Muscle layer of duodenum (tissue), 2 donors: ENCODE data around the gene MRPS26.

Experiments used
- H3K27ac ChIP-seq: one replicate; pipeline ENCODE4 v1.7.0; 2013; ENCODE audit warnings: mild to moderate bottlenecking, low read length
- H3K27me3 ChIP-seq: one replicate; pipeline ENCODE4 v1.7.0; 2013; ENCODE audit warnings: low read depth, mild to moderate bottlenecking, control low read depth, low read length
- H3K36me3 ChIP-seq, 2 donors: one replicate each; pipeline ENCODE4 v1.7.0; 2013; ENCODE audit warnings: low read length in 2 of 2, control low read depth in 1 of 2, mild to moderate bottlenecking in 1 of 2; ENCODE audit not compliant: insufficient read depth in 2 of 2, control insufficient read depth in 1 of 2
- H3K4me1 ChIP-seq, 2 donors: one replicate each; pipeline ENCODE4 v1.7.0; 2013; ENCODE audit warnings: low read length in 2 of 2, mild to moderate bottlenecking in 2 of 2, control low read depth in 1 of 2, moderate library complexity in 1 of 2; ENCODE audit not compliant: insufficient read depth in 2 of 2, control insufficient read depth in 1 of 2
- H3K4me3 ChIP-seq, 2 donors: one replicate each; pipeline ENCODE4 v1.7.0; 2013; ENCODE audit warnings: low read length in 2 of 2, low read depth in 1 of 2, mild to moderate bottlenecking in 1 of 2
- H3K9me3 ChIP-seq, 2 donors: one replicate each; pipeline ENCODE4 v1.7.0; 2013; ENCODE audit warnings: low read length in 2 of 2, control low read depth in 1 of 2, mild to moderate bottlenecking in 1 of 2; ENCODE audit not compliant: control insufficient read depth in 1 of 2
- donor health status: healthy.

Gene MRPS26

DNA sequence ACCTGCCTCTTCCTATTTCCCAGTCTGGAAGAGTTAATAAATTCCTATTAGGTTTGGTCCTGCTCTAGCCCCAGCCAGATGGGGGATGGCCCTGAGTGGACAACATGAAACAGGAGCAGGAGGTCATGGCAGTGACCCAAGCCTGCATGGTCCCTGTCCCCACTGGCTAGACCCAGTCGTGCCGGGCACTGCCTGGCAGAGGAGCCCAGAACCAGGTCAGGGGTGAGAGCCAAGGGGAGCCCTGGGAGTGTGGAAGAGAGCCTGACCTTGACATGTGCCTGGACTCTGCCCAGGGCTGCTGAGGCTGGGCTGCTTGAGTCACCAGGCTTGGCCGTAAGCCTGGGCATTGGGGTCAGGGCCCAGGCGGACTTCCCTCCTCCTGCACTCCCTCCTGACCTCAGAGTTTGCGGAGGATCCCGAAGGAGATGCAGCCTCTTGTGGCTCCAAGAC is 35.1 kb downstream of the MRPS26 start:
- no peaks in the 10 kb centered on the region for H3K36me3 ChIP-seq
- peaks cover 0 to 5% of the 10 kb centered on the region in 2 donors for H3K4me1 ChIP-seq
- H3K27me3 ChIP-seq, result peaks cover 18% of the 10 kb centered on the region
- H3K4me3 ChIP-seq, result no peak overlapping the region
- no peaks in the 10 kb centered on the region for H3K9me3 ChIP-seq
- no peak overlapping the region for H3K27ac ChIP-seq

DNA sequence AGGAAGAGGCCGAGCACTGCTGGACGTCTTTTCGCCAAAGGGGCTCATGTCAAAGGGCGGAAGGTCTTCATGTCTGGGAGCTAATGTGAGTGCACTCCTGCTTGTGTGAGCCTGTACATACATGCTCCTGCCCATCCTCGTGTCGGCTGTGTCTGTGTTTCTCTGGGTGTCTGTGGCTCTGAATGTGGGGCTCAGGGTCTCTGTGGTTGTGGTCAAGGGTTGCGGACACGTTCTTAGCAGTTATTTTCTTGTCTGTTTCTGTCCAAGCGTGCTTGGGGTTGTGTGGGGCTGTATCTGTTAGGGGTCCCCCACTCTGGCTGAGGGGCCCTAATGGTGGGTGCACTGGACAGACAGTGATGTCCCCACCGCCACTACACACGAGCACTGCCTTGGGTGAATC is 35.8 kb downstream of the MRPS26 start:
- Histone ChIP-seq H3K4me3 (no peak overlapping the region), H3K27me3 (peaks cover 18% of the 10 kb centered on the region), H3K36me3 (no peaks in the 10 kb centered on the region), H3K9me3 (no peaks in the 10 kb centered on the region), H3K4me1 (peaks cover 0 to 5% of the 10 kb centered on the region in 2 donors), H3K27ac (no peak overlapping the region)

DNA sequence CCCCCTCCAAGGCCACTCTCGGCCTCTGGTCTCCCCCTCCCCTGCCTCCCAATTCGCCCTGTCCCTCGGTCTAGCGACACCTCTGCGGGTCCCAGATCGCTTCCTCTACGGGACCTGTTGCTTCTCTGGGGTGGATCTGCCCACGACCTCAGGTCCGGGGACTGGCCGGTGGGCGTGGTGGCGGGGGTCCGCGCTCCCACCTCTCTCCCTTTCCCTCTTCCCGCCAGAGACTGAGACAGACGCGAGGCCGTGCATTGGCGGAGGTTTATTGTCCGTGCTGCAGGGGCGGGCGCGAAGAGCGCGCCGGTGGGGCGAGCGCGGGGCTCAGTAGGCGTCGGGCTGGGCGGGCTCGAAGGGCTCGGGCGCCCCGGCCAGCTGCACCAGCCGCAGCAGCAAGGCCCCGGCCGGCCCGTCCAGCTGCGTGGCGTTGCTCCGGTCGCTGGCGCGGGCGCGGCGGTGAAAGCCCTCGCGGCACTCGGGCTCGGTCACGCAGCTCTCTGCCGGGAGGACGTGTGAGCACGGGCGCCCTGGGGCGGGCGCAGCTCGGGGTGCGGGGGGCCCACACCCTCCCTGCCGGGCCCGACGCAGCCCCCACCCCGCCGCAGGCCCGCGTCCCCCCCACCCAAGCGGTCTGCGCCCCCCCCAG is 36.6 kb downstream of the MRPS26 start:
- H3K27me3 ChIP-seq, result peaks cover 18% of the 10 kb centered on the region
- peaks cover 0 to 5% of the 10 kb centered on the region in 2 donors for H3K4me1 ChIP-seq
- H3K27ac ChIP-seq, result no peak overlapping the region
- no peaks in the 10 kb centered on the region for H3K36me3 ChIP-seq
- H3K9me3 ChIP-seq, result no peaks in the 10 kb centered on the region
- peak overlapping the region in 1 of 2 donors; percentile 20 for H3K4me3 ChIP-seq

DNA sequence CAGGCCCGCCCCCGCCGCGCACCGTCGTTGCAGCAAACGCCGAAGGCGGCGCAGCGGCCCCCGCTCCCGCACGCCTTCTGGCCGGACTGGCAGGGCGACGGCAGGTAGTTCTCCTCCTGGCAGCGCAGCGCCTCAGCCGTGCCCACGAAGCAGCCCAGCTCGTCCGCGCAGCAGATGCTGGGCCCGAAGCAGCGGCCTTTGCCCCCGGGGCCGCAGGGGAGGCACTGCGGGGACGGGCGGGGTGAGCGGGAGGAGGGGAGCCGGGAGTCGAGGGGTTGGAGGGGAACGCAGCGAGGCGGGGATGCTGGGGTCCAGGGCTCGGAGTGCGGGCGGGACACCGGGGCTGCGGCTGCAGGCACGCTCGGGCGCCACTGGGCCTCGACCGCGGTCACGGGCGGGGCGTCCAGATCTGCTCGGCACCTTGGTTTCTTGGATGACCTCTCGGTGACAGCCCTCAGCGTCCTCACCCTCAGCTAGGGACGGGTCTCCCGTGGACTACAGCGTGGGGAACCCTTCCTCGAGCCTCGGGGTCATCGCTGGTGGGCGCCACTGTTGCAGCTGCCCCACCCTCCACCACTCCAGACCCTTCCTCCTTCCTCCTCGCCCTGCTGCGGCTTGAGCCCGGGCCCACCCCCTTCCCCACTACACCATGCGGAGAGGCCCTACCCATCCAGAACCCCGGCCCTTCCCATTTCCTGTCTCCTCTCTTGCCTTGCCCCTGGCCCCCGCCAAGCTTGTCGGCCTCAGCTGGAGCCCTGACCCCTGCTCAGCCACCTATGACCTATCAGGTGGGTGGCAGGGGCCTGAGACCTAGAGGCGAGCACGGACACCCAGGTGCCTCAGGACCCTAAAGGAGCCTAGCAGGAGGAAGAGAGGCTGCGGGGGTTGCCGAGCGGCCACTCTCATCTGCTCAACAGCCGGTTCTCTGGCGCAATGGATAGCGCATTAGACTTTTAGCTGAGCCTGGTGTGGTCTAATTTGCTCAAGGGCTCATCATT is 37.4 kb downstream of the MRPS26 start:
- peaks cover 18% of the 10 kb centered on the region for H3K27me3 ChIP-seq
- peak overlapping the region in 1 of 2 donors; percentile 47 for H3K4me3 ChIP-seq
- H3K9me3 ChIP-seq, result no peaks in the 10 kb centered on the region
- H3K4me1 ChIP-seq, result peaks cover 0 to 5% of the 10 kb centered on the region in 2 donors
- H3K36me3 ChIP-seq, result no peaks in the 10 kb centered on the region
- no peak overlapping the region for H3K27ac ChIP-seq

DNA sequence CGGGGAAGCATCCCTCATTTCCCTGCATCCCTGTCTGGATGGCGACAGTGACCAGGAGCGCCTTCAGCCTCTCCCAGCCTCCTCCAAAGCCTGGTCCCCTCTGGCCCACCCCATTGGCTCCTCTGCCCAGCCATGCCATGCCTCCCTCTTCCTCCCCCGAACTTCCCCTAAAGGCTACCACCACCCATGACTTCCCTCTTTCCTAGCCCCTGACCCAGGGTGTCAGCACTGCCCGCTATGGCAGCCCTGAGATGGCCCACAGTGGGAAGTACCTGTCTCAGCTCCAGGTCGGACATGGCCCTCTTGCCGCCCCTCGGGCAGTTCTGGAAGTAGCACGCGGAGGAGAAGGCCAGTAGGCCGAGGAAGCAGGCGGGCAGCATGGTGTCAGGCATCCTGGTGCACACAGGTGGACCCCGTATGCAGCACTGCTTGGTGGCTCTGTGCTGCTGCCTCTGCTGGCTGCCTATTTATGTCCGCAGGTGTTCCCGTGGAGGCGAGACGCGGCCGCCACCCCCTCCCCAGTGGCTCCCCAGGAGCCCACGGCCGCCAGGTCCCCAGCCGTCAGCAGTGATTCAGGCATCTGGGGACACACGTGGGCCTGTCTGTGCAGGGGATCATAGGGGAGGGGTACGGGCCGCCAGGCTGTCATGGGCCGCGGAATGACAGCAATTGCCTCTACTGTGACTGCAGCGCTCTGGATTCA is 38.6 kb downstream of the MRPS26 start, which contains the start of gene AVP:
Gene AVP, minus strand, starts transcription at position 442 of the 703 bp plus-strand sequence. Its CDS starts 50 bp downstream, at position 392.
- H3K4me3 ChIP-seq, result no peak within 1 kb of the TSS
- H3K9me3 ChIP-seq, result no peaks in the 10 kb centered on the region
- H3K4me1 ChIP-seq, result peaks cover 0 to 5% of the 10 kb centered on the region in 2 donors
- H3K27me3 ChIP-seq, result peaks cover 18% of the 10 kb centered on the region
- H3K36me3 ChIP-seq, result no peaks in the 10 kb centered on the region
- no peak within 1 kb of the TSS for H3K27ac ChIP-seq

DNA sequence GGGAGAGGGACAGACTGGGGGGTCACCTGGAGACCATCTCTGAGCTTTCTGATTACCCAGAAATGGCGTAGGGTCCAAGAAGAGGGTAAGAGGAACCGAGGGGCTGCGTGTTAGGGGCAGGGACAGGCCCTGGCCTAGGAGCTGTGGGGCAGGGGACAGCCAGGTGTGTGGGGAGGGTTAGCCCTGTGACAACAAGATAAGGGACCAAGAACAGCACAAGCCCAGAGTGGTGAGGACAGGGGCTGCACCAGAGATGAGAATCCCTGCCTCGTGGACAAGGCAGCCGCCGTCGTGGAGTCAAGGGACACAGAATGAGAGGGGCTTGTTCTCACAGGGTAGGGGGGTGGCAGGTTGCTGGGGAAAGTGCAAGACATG is 39.1 kb downstream of the MRPS26 start:
- Histone ChIP-seq H3K9me3 (no peaks in the 10 kb centered on the region), H3K36me3 (no peaks in the 10 kb centered on the region), H3K27me3 (peaks cover 22% of the 10 kb centered on the region)

DNA sequence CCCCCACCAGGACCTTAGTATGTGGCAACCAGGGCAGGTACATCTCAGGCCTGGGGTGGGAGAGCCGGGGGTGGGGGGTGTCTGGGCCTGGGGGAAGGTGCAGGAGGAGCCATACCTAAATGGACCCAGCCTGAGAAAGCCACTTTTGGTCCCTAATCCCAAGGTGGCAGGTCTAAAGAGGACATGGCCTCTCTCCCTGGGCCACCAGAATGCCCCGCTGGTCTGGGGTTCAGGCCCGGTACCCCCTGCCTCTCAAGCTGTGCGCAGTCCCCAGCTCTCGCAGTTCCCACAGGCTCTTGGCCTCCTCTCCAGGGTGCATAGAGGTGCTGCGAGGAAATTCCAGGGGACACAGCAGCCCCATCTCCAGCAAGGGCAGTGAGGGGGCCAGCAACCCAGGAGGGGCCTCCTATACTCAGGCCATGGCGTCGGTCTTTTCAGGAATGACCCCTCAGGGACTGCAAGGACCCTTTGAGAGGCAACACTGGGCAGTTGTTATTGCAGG is 39.8 kb downstream of the MRPS26 start:
- H3K36me3 ChIP-seq, result no peaks in the 10 kb centered on the region
- peaks cover 0 to 5% of the 10 kb centered on the region in 2 donors for H3K4me1 ChIP-seq
- no peak overlapping the region for H3K4me3 ChIP-seq
- H3K27ac ChIP-seq, result no peak overlapping the region
- peaks cover 27% of the 10 kb centered on the region for H3K27me3 ChIP-seq
- no peaks in the 10 kb centered on the region for H3K9me3 ChIP-seq

More for the DNA sequence above, 39.1 kb downstream of the MRPS26 start:
- no peak overlapping the region for H3K27ac ChIP-seq
- H3K4me1 ChIP-seq, result peaks cover 0 to 5% of the 10 kb centered on the region in 2 donors
- H3K4me3 ChIP-seq, result no peak overlapping the region

DNA sequence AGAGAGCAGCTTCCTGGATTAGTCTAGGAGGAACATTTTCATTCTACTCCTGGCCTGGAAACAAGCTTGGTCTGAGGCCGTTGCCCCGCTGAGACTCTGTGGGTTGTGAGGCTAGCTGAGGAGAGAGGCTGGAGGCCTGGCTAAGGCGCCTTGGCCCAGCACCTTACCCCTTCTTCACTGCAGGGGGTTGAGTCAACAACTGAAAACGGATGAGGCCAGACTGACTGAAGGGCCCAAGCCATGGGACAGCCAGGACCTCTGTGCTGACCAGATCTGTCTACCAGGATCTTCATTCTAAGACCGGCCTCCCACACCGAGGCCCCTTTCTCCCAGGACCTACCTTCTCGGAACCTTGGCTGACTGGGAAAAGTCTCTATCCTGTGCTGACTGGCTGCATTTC is 42.2 kb downstream of the MRPS26 start:
- H3K27me3 ChIP-seq, result peaks cover 18% of the 10 kb centered on the region
- H3K4me1 ChIP-seq, result no peaks in the 10 kb centered on the region
- H3K9me3 ChIP-seq, result no peaks in the 10 kb centered on the region
- no peaks in the 10 kb centered on the region for H3K36me3 ChIP-seq
- H3K27ac ChIP-seq, result no peak overlapping the region
- no peak overlapping the region for H3K4me3 ChIP-seq

DNA sequence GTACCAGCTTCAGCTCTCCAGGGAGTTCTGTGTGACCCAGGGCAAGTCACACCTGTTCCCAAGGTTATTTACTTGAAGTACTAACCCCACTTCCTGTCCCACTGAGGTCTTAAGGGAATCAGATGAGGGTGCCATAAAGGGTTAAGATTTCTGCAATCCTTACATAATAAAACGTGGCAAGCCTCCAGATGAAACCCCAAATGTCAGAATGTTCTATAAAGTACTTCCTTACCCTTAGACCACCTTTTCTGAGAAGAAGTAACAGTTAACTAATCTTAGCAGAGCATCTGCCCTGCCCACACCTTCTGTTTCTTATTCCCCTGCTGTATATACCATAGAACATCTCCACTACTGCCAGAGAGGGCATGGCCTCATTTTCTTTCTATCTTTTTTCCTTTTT is 44.7 kb downstream of the MRPS26 start:
- Histone ChIP-seq H3K27me3 (peaks cover 9% of the 10 kb centered on the region), H3K4me1 (no peaks in the 10 kb centered on the region), H3K36me3 (no peaks in the 10 kb centered on the region)

DNA sequence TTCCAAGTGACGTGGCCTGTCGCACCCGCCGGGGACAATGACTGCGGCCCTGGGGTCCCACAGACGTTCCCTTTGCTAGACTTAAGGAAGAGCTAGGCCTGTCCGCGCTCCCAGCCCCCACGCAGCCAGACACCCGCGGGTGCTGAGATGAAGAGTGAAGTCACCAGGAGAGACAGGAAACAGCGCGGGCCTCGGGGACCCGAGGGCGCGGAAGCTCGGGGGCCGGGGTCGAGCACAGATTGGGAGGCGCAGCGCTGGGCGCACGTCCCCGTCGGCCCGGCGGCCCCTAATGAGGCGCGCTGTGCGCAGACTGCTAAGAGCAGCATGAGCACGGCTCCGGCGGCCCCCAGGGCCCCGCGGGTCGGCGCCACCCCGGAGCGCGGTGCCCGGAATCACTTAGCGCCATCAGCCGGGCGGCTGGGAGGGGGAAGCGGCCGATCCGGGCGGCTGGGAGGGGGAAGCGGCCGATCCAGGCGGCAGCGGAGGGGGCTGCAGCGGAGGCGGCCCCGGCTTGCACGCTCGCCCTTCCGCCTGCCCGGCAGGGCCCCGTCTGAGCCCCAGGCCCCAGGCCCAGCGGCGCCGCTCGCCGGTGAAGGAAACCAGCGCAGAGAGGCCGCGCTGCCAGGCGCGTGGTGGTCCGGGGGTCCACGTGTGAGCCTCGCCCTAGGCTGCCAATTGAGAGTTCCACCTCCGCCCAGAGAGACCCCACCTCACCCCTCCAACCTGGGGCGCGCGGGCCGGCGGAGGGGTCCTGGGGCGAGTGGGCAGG is 46.9 kb downstream of the MRPS26 start:
- no peaks in the 10 kb centered on the region for H3K4me1 ChIP-seq
- H3K4me3 ChIP-seq, result peak overlapping the region in 1 of 2 donors; percentile 52
- H3K36me3 ChIP-seq, result no peaks in the 10 kb centered on the region
- peaks cover 9% of the 10 kb centered on the region for H3K27me3 ChIP-seq
- H3K27ac ChIP-seq, result no peak overlapping the region
- no peaks in the 10 kb centered on the region for H3K9me3 ChIP-seq

More for the DNA sequence above, 44.7 kb downstream of the MRPS26 start:
- no peak overlapping the region for H3K27ac ChIP-seq
- no peak overlapping the region for H3K4me3 ChIP-seq
- H3K9me3 ChIP-seq, result no peaks in the 10 kb centered on the region
